ENCODE results near the gene MELTF.
"Not testable (repeated sequence)": the region's sequence is repeated elsewhere in the genome, so short reads cannot be mapped to it uniquely, and the experiment has no call there.

Gene MELTF

GRCh38 chr3:197029511-197030167 lies at the start of gene MELTF:
Gene MELTF (minus strand): TSS chr3:197029817. CDS start chr3:197029702, 115 bp downstream.
- DNase-seq (ENCODE audit: low read depth in 3 of 3): peak; percentile 37 to 67 (median 53)

- no peak for DNase-seq (ENCODE audit: low read depth in 3 of 3)
Measured at GRCh38 chr3:197076415-197076814, 46.8 kb upstream of the MELTF start.

- no peak for DNase-seq (ENCODE audit: low read depth in 3 of 3)
Measured at GRCh38 chr3:197068077-197068476, 38.5 kb upstream of the MELTF start.

GRCh38 chr3:197064771-197065170 lies 35.2 kb upstream of the MELTF start:
- DNase-seq (ENCODE audit: low read depth in 3 of 3): no peak

GRCh38 chr3:197062446-197062845 lies 32.8 kb upstream of the MELTF start:
- DNase-seq (ENCODE audit: low read depth in 3 of 3): no peak

- not testable (repeated sequence) for DNase-seq (ENCODE audit: low read depth in 3 of 3)
Measured at GRCh38 chr3:197051637-197052036, 22.0 kb upstream of the MELTF start.

GRCh38 chr3:197050511-197050910 lies 20.9 kb upstream of the MELTF start:
- no peak for DNase-seq (ENCODE audit: low read depth in 3 of 3)

- no peak for DNase-seq (ENCODE audit: low read depth in 3 of 3)
Measured at GRCh38 chr3:197042539-197042938, 12.9 kb upstream of the MELTF start.

GRCh38 chr3:197041875-197042488 lies 12.4 kb upstream of the MELTF start:
- no peak for DNase-seq (ENCODE audit: low read depth in 3 of 3)

GRCh38 chr3:197040658-197041057 lies 11.0 kb upstream of the MELTF start:
- no peak for DNase-seq (ENCODE audit: low read depth in 3 of 3)

- DNase-seq (ENCODE audit: low read depth in 3 of 3): no peak
Measured at GRCh38 chr3:197038679-197039462, 9.3 kb upstream of the MELTF start.

GRCh38 chr3:197035577-197035976 lies 6.0 kb upstream of the MELTF start:
- DNase-seq (ENCODE audit: low read depth in 3 of 3): no peak

- DNase-seq (ENCODE audit: low read depth in 3 of 3): not testable (repeated sequence)
Measured at GRCh38 chr3:197034778-197035177, 5.2 kb upstream of the MELTF start.

GRCh38 chr3:197033764-197034163 lies 4.1 kb upstream of the MELTF start:
- DNase-seq (ENCODE audit: low read depth in 3 of 3): not testable (repeated sequence)

- no peak for DNase-seq (ENCODE audit: low read depth in 3 of 3)
Measured at GRCh38 chr3:197031315-197032285, 2.0 kb upstream of the MELTF start.

GRCh38 chr3:197030379-197031314 lies 1.0 kb upstream of the MELTF start:
- DNase-seq (ENCODE audit: low read depth in 3 of 3): no peak

GRCh38 chr3:197028728-197029510 lies 698 bp downstream of the MELTF start:
- DNase-seq (ENCODE audit: low read depth in 3 of 3): no peak

GRCh38 chr3:197027896-197028727 lies 1.5 kb downstream of the MELTF start:
- no peak for DNase-seq (ENCODE audit: low read depth in 3 of 3)
